Skeletal muscle satellite cell (primary cell): ENCODE results near the gene LAMA4.

Source experiments
- H3K27me3 ChIP-seq: 2 replicates; pipeline ENCODE4 v1.7.0; 2013; ENCODE audit warnings: low read length; ENCODE audit not compliant: control insufficient read depth, insufficient read depth
- H3K36me3 ChIP-seq: 2 replicates; pipeline ENCODE4 v1.7.0; 2013; ENCODE audit warnings: mild to moderate bottlenecking, control low read depth, low read length; ENCODE audit not compliant: insufficient read depth
- H3K4me1 ChIP-seq: 2 replicates; pipeline ENCODE4 v1.7.0; 2013; ENCODE audit warnings: low read length; ENCODE audit not compliant: control insufficient read depth, insufficient read depth
- H3K4me2 ChIP-seq: 2 replicates; pipeline ENCODE4 v1.7.0; 2013; ENCODE audit warnings: mild to moderate bottlenecking, low read length
- H3K4me3 ChIP-seq: 2 replicates; pipeline ENCODE4 v1.7.0; 2013; ENCODE audit warnings: low read length
- H3K9ac ChIP-seq: 2 replicates; pipeline ENCODE4 v1.7.0; 2013; ENCODE audit warnings: mild to moderate bottlenecking, low read depth, low read length, moderate library complexity
- H3K9me3 ChIP-seq: replicated peaks from 2 replicates; pipeline ENCODE4 v1.7.0; 2013; ENCODE audit warnings: mild to moderate bottlenecking, control low read depth, low read length

LAMA4 gene

DNA sequence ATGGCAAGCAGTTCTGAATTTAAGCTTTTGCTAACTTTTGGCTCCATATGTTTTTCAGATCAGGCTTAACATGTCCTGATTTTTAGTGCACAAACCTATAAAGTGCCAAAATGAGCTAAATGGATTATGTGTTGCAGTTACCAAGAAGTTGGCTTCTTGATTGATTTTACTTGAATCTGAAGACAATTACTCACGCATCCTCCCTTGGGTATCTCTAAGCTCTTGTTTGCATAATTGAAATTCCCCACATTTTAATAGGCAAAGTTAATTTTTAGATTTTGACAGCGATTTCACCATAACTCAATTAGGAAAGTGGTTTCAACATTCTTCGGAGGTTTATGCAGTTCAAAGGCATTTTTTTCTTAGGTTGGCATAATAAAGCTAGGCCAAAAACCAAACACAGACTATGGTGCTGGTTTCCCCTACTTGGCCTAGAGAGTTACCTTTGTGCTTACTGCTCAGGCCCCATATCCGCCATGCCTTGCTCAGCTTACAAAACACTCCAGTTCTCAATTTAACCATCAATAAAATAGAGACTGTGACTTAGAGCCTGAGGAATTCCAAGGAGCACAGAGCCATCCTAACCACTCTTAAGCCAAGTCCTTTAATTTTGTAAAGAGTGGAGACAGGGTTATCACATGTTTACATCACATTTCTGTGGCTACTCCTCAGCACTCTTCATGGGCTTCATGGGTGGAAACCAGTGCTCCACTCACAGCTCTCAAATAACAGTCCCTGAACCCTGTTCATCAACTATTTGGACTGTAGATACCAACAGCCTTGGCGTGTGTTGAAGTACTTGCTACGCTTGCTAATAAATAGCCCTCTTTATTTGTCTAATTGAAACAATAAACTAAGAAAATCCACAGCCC is 32.1 kb downstream of the LAMA4 start:
- Histone ChIP-seq H3K9ac (no peak overlapping the region), H3K4me3 (no peak overlapping the region), H3K4me1 (peaks cover 42% of the 10 kb centered on the region), H3K4me2 (peak overlapping the region; percentile 2), H3K27me3 (no peaks in the 10 kb centered on the region), H3K36me3 (no peaks in the 10 kb centered on the region), H3K9me3 (no peaks in the 10 kb centered on the region)

- H3K4me1 ChIP-seq: peaks cover 48% of the 10 kb centered on the region
- H3K4me3 ChIP-seq: no peak overlapping the region
- no peaks in the 10 kb centered on the region for H3K27me3 ChIP-seq
- H3K9ac ChIP-seq: no peak overlapping the region
- H3K9me3 ChIP-seq: no peaks in the 10 kb centered on the region
- no peaks in the 10 kb centered on the region for H3K36me3 ChIP-seq
- H3K4me2 ChIP-seq: no peak overlapping the region
Observed at GRCh38 chr6:112221561-112221960, 32.8 kb downstream of the LAMA4 start.

GRCh38 chr6:112218563-112218962 is 35.8 kb downstream of the LAMA4 start:
- no peak overlapping the region for H3K4me3 ChIP-seq
- H3K4me1 ChIP-seq: peaks cover 62% of the 10 kb centered on the region
- H3K9ac ChIP-seq: no peak overlapping the region
- no peaks in the 10 kb centered on the region for H3K27me3 ChIP-seq
- no peaks in the 10 kb centered on the region for H3K36me3 ChIP-seq
- no peaks in the 10 kb centered on the region for H3K9me3 ChIP-seq
- H3K4me2 ChIP-seq: no peak overlapping the region

DNA sequence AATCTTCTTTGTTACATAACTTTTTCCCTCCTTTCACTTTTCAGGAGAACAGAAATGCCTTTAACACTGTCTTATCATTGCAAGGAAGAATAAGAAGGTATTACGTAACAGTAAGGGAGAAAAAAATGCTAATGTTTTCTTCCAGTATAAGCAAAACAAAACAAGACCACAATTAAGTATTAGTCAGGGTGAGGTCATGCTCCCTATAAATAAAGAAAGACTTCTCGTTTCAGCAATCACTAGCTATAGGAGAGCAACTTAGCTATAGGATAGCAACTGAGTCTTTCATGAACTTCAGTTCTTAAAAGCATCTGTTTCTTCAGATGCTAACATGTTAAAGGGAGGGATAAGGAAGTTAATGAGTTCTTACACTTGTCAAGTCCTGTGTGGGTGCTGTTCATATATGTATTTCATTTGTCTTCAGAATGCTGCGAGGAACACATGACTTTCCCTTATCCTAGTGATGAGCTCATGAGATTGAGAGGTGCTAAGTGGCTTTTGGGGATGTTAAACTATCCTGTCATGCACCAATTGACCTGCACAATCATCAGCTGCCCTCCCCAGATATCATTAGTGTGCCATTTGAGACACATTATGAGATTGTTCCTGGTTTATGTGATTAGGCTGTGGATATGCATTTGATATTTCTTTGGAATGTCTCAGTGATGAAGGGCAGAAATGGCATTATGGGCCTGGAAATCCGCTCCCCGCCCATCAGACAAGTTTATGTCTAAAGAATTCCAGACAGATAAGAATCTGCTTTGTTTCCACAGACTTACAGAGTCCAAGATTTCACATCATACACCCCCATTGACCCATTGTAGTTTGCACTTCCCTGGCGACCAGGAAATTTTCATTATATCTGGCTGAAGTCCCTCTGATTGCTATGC is 37.5 kb downstream of the LAMA4 start:
- no peaks in the 10 kb centered on the region for H3K36me3 ChIP-seq
- no peak overlapping the region for H3K9ac ChIP-seq
- H3K4me1 ChIP-seq: peaks cover 46% of the 10 kb centered on the region
- no peaks in the 10 kb centered on the region for H3K9me3 ChIP-seq
- peak overlapping the region; percentile 59 for H3K4me2 ChIP-seq
- no peaks in the 10 kb centered on the region for H3K27me3 ChIP-seq
- no peak overlapping the region for H3K4me3 ChIP-seq

- no peak overlapping the region for H3K9ac ChIP-seq
- no peaks in the 10 kb centered on the region for H3K36me3 ChIP-seq
- no peaks in the 10 kb centered on the region for H3K27me3 ChIP-seq
- H3K9me3 ChIP-seq: no peaks in the 10 kb centered on the region
- H3K4me2 ChIP-seq: no peak overlapping the region
- H3K4me3 ChIP-seq: no peak overlapping the region
- peaks cover 40% of the 10 kb centered on the region for H3K4me1 ChIP-seq
Observed at GRCh38 chr6:112215488-112216284, 38.7 kb downstream of the LAMA4 start.

GRCh38 chr6:112214739-112215269 is 39.6 kb downstream of the LAMA4 start:
- peak overlapping the region; percentile 20 for H3K4me2 ChIP-seq
- no peaks in the 10 kb centered on the region for H3K36me3 ChIP-seq
- H3K27me3 ChIP-seq: no peaks in the 10 kb centered on the region
- no peak overlapping the region for H3K9ac ChIP-seq
- H3K4me3 ChIP-seq: no peak overlapping the region
- H3K4me1 ChIP-seq: peaks cover 40% of the 10 kb centered on the region
- no peaks in the 10 kb centered on the region for H3K9me3 ChIP-seq

DNA sequence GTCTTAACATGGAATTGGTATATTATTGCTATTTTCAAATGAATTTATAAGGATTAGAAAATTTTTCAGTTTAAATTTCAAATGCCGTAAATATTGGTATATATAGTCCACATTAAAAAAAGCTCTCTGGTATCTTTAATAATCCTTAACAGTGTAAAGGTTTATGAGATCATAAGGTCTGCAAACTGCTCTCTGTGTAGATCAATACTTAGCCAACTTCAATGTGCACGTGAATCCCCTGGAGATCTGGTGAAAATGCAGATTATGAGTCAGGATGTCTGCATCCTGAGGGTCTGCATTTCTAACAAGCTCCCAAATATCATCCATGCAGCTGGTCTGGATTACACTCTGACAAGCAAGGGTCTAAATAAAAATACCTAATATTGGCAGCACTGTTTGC is 43.5 kb downstream of the LAMA4 start:
- H3K36me3 ChIP-seq: no peaks in the 10 kb centered on the region
- no peak overlapping the region for H3K4me3 ChIP-seq
- peaks cover 20% of the 10 kb centered on the region for H3K4me1 ChIP-seq
- no peaks in the 10 kb centered on the region for H3K27me3 ChIP-seq
- H3K9ac ChIP-seq: no peak overlapping the region
- no peaks in the 10 kb centered on the region for H3K9me3 ChIP-seq
- no peak overlapping the region for H3K4me2 ChIP-seq

- Histone ChIP-seq H3K4me3 (no peak overlapping the region), H3K4me2 (no peak overlapping the region), H3K4me1 (peaks cover 24% of the 10 kb centered on the region), H3K36me3 (no peaks in the 10 kb centered on the region), H3K27me3 (no peaks in the 10 kb centered on the region), H3K9ac (no peak overlapping the region), H3K9me3 (no peaks in the 10 kb centered on the region)
Observed at GRCh38 chr6:112209131-112209530, 45.2 kb downstream of the LAMA4 start.

GRCh38 chr6:112207776-112208175 is 46.6 kb downstream of the LAMA4 start:
- Histone ChIP-seq H3K4me2 (no peak overlapping the region), H3K4me3 (no peak overlapping the region), H3K9me3 (no peaks in the 10 kb centered on the region), H3K9ac (no peak overlapping the region), H3K27me3 (no peaks in the 10 kb centered on the region), H3K4me1 (peaks cover 37% of the 10 kb centered on the region), H3K36me3 (no peaks in the 10 kb centered on the region)

DNA sequence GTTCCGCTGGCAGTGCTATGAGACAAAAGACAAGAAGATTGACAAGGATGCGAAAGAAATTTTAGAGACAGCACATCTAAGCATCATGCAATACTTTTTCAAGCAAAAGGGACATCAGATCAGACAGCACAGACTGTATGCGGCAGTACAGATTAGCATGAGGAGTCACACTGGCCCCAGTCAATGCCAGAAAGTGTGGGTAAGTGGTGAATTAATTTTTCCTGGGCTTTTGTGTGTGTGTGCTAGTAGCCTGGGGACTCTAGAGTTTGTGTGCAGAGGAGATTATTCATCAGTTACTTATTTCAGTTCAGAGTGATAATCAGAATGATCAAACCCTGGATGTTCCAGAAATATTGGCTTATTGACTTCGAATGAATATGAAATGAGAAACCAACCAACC is 47.2 kb downstream of the LAMA4 start:
- H3K36me3 ChIP-seq: no peaks in the 10 kb centered on the region
- H3K27me3 ChIP-seq: no peaks in the 10 kb centered on the region
- H3K9me3 ChIP-seq: no peaks in the 10 kb centered on the region
- peaks cover 43% of the 10 kb centered on the region for H3K4me1 ChIP-seq
- H3K9ac ChIP-seq: no peak overlapping the region
- H3K4me3 ChIP-seq: no peak overlapping the region
- H3K4me2 ChIP-seq: no peak overlapping the region

DNA sequence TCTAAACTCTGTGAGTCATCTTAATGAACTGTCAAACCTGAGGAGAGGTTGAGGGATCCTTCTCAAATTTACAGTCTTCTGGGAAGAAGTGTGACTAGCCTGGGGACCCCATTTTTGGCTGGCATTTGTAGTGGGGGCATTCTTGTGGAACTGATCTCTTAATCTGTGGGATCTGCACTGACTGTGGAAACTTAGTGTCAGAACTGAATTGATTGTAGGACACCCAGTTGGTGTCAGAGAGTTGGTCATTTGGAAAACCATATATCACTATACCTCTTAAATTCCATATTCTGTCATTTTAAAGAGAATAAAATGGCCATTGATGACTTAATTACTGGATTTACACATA is 48.3 kb downstream of the LAMA4 start:
- Histone ChIP-seq H3K4me2 (no peak overlapping the region), H3K9ac (no peak overlapping the region), H3K36me3 (no peaks in the 10 kb centered on the region), H3K4me1 (peaks cover 48% of the 10 kb centered on the region), H3K4me3 (no peak overlapping the region), H3K27me3 (no peaks in the 10 kb centered on the region), H3K9me3 (no peaks in the 10 kb centered on the region)
